Measurements from ENCODE around the gene SNRPB.

The SNRPB gene

GRCh38 chr20:2420510-2420909 is 50.1 kb downstream of the SNRPB start:
- no peak for TF ChIP-seq CTCF (IDR thresholded peaks at IDR 0.05; ENCODE audit: borderline replicate concordance, insufficient read depth, low read depth, low read length)
- no peak overlapping the region for H3K4me3 ChIP-seq (ENCODE audit: low read depth, low read length)

- no peak overlapping the region for H3K4me3 ChIP-seq (ENCODE audit: low read depth, low read length)
- no peak for TF ChIP-seq CTCF (IDR thresholded peaks at IDR 0.05; ENCODE audit: borderline replicate concordance, insufficient read depth, low read depth, low read length)
These were observed 52.2 kb downstream of the SNRPB start for GRCh38 chr20:2418388-2418787.

- TF ChIP-seq CTCF (IDR thresholded peaks at IDR 0.05; ENCODE audit: borderline replicate concordance, insufficient read depth, low read depth, low read length), result no peak
- no peak overlapping the region for H3K4me3 ChIP-seq (ENCODE audit: low read depth, low read length)
These were observed 53.4 kb downstream of the SNRPB start for GRCh38 chr20:2417213-2417541.

- no peak for TF ChIP-seq CTCF (IDR thresholded peaks at IDR 0.05; ENCODE audit: borderline replicate concordance, insufficient read depth, low read depth, low read length)
- H3K4me3 ChIP-seq (ENCODE audit: low read depth, low read length), result no peak overlapping the region
These were observed 53.9 kb downstream of the SNRPB start for GRCh38 chr20:2416541-2417212.
